Medulla oblongata (tissue), 1 donor: ENCODE measurements around the gene RNF224.
"Not testable (repeated sequence)": the region's sequence is repeated elsewhere in the genome, so short reads cannot be mapped to it uniquely, and the experiment has no call there.

Experiments used
- DNase-seq: peaks from one replicate; pipeline ENCODE4 v3.0.0-alpha.2; 2015; ENCODE audit errors: extremely low spot score

Gene RNF224

DNA sequence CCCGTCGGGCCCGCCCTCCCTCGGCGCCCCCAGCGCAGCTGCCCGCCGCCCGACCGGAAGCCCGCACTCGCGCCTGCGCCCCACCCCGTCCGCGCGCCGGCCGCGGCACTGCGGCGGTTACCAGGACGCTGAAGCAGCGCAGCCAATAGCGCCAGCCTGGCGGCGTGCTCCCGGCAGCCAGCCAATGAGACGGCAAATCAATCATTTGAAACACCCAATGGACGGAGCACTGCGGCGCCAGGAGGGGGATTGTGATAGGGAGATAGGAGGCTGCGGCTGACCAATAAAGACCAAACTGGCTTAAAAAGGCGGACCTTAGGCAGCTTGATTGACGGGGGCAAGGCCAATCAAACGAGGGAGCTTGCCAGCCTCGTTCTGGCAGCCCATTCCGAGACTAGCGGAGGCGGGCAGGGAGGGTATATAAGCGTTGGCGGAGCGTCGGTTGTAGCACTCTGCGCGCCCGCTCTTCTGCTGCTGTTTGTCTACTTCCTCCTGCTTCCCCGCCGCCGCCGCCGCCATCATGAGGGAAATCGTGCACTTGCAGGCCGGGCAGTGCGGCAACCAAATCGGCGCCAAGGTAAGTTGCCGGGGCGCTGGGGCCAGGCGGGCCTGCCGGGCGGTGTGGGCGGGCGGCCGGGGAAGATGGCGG is 13.7 kb downstream of the RNF224 start, which contains the start of gene TUBB4B:
Gene TUBB4B (plus strand): TSS at position 447 of the 649 bp plus-strand sequence. CDS start 74 bp downstream, at position 521.
- DNase-seq, result peak; percentile 100

DNA sequence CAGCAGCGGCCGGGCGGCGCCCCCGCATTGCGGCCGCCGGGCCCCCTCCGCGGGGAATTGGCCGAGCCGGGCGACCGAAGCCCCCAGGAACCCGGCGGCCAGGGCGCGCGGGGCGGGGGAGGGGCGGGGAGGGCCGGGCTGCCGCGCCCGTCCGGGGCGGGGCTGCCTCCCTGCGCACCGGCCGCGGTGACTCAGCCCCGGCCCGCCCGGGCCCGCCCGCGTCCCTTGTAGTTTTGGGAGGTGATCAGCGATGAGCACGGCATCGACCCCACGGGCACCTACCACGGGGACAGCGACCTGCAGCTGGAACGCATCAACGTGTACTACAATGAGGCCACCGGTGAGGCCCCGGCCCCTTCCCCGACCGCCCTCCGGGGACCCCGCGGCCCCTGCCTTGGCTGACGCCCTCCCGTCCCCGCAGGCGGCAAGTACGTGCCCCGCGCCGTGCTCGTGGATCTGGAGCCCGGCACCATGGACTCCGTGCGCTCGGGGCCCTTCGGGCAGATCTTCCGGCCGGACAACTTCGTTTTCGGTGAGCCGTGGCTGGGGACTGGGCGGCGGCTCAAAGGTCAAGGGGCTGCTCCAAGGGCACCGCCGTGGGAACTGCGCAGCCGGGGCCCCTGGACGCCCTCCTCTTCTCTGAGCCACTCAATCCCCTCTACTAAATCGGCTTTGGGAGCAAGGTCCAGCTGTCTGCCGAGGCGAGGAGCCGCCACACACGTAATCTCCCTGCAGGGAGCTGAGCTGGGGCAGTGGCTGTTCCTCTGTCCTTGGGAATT is 14.4 kb downstream of the RNF224 start:
- no peak for DNase-seq

DNA sequence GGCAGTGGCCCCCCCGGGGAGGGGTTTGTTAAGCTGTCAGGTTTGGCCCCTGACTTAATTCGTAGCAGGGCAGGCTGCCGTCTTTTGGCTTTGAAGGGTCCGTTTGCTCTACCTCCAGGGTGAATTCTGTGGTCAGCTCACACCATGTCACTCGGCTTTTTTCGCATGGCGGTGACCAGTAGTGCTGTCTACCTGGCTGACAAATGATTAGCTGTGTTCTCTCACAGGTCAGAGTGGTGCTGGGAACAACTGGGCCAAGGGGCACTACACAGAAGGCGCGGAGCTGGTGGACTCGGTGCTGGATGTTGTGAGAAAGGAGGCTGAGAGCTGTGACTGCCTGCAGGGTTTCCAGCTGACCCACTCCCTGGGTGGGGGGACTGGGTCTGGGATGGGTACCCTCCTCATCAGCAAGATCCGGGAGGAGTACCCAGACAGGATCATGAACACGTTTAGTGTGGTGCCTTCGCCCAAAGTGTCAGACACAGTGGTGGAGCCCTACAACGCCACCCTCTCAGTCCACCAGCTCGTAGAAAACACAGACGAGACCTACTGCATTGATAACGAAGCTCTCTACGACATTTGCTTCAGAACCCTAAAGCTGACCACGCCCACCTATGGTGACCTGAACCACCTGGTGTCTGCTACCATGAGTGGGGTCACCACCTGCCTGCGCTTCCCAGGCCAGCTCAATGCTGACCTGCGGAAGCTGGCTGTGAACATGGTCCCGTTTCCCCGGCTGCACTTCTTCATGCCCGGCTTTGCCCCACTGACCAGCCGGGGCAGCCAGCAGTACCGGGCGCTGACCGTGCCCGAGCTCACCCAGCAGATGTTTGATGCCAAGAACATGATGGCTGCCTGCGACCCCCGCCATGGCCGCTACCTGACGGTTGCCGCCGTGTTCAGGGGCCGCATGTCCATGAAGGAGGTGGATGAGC is 15.2 kb downstream of the RNF224 start:
- DNase-seq, result no peak

DNA sequence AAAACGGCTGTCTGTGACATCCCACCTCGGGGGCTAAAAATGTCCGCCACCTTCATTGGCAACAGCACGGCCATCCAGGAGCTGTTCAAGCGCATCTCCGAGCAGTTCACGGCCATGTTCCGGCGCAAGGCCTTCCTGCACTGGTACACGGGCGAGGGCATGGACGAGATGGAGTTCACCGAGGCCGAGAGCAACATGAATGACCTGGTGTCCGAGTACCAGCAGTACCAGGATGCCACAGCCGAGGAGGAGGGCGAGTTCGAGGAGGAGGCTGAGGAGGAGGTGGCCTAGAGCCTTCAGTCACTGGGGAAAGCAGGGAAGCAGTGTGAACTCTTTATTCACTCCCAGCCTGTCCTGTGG is 15.9 kb downstream of the RNF224 start:
- DNase-seq, result not testable (repeated sequence)

DNA sequence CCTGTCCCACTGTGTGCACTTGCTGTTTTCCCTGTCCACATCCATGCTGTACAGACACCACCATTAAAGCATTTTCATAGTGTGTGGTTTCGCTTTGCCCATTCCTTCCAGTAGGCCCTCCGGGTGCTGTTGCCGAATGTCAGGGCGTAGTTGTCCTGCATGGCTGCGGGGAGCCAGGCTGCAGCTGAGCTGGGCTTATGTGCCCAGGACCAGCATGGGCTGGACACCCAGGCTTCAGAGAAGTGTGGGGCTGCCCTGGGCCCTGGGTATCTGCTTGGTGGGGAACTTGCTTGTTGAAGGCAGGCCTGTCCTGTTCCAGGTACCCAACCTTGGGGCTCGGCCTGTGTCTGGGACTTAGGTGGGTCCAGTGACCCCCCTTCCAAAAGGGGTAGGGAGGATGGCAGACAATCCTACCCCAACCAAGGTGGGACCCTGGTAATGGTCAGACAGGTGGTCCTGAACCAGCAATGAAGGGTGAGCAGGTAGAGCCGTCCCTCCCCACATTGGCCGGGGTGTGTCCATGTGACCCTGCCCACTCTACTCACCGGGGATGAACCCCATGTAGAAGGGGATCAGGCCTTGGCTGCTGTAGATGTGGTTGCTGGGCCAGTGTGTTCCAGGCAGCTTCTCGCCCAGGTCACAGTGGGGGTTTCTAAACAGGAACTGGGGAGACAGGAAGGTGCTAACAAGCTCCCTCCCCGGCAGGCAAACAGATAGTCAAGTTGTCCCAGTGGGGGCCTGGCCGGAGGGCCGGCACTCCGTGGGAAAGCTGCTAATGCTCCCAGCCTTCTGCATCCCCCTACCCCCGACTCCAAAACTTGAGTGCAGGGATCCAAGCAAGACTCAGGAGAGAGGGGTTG is 16.6 kb downstream of the RNF224 start:
- DNase-seq, result no peak

DNA sequence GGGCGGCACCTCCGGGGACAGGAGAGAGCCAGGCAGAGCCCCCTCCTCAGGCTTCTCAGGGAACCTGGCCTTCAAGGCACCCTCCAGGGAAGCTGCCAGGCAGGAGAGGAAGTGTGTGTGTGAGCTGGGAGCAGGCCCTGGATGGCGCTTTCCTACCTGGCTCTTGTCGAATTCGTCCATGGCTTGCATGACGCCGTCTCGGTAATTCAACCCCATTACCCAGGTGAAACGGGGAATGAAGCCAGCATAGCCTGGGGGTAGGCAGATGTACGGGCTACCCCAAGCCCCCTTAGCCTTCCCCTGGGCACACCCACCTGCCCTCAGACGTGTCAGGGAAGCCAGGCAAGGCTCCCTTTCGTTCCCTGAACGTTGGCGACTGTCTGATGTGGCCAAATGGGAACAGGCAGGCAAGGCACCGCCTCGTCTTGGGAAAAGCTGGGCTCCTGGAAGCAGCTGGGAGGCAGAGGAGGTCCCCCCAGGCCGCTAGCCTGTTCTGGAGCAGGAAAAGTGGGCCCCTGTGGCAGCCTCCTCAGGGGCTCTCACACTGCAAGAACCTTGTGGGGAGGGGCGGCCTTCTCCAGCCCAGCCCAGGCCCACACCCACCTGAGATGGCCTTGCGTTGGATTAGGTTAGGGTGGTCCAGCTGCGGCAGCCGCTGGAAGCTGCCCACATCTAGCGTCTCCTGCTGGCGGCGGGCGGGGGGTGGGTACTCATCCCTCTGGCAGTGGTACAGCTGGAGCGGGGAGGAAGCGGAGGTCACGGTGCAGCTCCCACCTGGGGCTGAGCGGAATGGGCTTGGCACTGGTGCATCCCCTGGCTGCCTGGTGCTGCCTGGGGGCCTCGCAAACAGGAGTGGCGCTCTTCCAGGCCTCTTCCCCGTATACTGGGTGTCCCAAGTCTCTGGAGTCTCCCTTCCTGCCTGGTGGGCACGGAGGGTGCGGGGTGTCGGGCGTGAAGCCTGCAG is 17.5 kb downstream of the RNF224 start:
- no peak for DNase-seq

DNA sequence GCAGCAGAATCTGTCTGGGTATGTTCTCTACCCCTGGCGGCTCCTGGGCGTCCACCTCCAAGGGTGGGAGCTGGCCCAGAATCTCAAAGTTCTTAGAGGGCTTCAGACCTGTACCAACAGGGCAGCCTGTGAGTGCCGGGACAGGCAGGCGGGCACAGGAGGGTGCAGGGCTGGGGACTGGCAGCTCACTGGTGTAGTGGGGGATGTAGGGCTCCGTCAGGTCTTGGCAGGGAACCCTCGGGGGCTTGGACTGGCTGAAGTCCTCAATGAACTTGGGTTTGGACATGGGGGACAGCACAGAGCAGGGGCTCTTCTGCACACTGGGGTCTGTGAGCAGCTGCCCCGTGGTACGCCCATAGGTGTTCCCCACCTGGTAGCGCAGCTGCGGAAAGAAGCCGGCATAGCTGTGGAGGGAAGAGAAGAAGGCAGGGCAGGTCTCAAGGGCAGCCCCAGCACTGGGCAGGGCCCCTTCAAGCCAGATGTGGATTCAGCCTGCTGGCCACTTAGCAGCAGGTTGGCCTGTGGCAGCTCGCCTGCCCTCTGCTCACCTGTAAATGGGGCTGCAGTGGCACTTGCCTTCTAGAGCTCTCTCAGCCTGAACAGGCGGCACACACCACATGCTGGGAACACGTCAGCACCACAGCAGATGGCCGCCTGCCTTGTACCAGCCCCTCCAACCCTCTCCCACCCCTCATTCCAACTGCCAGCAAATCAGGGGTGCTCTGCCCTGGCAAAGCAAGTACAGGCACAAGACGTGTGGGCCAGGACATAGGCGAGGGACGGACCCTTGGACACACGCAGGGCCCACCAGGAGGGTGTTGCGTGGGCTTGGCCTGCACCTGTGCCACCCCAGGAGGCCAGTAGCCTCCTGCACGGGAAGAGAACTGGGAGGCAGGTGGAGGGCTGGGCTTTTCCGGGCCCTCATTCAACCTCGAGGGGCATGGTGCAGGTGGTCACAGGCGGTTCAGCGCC is 18.4 kb downstream of the RNF224 start:
- no peak for DNase-seq

DNA sequence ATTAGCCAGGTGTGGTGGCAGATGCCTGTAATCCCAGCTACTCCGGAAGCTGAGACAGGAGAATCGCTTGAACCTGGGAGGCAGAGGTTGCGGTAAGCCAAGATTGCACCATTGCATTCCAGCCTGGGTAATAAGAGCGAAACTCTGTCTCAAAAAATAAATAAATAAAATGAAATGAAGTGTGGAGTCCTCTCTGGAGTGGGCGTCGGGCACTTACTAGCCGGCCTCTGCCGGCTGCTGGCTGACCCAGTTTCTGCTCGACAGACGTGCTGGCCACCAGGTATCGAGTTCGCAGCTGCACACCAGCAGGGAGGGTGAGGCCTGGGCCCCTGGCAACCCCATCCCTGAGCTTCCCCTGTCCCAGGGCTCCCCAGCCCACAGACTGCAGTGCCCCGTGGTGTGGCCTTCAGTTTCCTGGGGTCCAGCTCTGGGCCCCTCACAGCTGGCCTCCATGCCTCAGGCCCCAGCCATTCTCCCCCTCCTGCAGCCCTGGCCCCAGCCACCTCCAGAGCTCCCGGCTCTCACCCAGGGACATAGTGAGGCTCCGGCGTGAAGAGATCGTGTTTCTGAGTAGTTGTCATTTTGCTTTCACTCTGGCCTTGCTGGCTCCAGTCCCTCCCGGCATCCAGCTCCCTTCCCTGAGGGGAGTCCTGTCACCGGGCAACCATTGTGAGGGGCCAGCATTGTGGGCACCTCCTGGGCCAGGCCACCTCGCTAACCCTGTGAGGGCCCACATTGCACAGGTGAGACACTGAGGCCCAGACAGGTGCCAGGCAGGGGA is 20.0 kb downstream of the RNF224 start:
- DNase-seq, result no peak

DNA sequence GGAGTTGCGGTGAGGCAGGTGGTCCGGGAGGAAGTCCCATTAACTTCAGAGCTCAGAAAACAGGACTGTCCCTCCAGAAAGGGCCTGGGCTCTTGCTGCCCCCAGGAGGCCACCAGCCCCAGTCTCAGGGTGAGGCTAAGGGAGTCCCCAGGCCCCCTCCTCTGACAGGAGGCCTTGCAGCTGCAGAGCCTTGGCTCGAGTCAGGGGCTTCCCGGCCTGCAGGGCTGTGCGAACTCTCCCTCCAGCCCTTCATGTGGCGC is 20.5 kb downstream of the RNF224 start:
- no peak for DNase-seq

DNA sequence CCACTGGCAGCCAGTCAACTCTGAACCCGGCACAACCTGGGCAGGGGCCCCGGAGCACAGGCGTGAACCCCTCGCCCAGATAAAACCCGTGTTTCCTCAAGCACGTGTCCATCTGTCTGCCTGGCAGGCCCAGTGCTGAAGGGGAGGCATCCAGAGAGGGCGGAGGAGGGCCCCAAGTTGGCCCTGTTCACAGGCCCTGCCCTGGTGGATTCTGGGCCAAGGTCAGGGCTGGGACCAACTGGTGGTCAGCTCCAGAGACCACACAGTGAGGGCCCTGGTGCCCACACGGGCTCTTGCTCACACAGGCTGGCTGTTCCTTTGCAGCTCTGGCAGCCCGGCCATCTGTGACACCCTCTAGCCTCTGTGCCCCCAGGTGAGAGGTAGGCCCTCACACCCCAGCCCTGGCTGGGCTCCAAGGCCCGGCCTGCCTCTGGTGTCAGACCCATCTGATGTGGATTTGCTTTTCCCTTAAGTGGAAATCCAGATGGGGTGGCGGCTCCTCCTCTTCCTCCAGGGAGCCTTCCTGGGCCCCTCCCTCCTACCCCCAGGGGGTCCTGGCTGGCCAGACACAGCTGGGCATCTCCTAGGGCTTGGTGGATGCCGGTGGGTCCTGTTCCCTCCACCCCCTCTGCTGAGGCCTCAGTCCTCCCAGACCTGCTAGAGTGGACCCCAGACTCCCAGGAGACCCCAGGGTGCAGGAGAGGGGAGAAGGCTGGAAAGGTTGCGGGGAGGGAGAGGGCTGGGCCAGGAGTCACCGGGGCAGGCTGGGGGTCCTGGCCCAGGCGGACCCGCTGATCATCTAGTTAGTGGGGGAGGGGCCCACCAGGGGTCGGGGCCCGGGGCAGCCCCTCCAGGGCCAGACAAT is 23.3 kb downstream of the RNF224 start:
- DNase-seq, result no peak

DNA sequence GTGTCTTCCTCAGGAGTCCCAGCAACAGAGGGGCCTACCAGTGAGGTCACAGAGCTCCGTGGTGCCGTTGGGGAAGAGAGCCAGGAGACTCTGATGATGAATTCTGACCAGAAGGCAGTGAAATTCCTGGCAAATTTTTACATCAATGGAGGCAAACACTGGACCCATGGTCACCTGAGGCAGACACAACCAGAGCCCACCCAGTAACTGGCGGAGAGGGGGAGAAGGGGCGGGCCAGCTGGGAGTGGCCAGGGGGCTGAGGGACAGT is 23.8 kb downstream of the RNF224 start, which contains the start of gene STPG3:
Gene STPG3 (plus strand): TSS at position 93 of the 268 bp plus-strand sequence. CDS start 1 bp downstream, at position 94.
- DNase-seq, result no peak

DNA sequence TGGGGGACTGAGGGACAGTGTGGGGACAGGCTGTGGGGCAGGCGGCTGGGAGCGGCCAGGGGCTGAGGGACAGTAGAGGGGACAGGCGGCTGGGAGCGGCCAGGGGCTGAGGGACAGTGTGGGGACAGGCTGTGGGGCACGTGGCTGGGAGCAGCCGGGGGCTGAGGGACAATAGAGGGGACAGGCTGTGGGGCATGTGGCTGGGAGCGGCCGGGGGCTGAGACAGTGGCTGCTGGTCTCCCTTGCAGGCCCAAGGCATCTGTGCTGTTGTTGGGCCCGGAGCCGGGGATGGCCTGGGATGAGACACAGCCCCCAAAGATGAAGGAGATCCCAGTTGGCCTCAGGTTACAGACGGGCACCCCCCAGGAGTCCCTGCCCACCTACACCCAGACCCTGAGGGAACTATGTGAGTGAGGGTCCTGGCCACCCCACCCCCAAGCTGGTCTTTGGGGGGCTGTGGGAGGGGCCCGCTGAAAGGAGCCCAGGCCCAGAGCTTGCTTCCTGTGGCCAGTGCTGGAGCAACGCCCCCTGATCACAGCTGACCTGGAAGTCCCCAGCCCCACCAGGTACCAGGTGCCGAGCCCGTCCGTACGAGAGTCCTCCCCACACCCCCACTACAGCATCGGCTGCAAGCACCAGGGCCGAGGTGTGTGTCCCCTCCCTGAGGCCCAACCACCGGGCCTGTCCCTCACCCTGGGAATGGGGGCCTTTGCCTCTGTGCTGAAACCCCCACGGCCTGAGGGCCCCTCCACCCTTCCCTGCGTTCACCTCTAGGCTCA is 24.4 kb downstream of the RNF224 start:
- DNase-seq, result no peak

DNA sequence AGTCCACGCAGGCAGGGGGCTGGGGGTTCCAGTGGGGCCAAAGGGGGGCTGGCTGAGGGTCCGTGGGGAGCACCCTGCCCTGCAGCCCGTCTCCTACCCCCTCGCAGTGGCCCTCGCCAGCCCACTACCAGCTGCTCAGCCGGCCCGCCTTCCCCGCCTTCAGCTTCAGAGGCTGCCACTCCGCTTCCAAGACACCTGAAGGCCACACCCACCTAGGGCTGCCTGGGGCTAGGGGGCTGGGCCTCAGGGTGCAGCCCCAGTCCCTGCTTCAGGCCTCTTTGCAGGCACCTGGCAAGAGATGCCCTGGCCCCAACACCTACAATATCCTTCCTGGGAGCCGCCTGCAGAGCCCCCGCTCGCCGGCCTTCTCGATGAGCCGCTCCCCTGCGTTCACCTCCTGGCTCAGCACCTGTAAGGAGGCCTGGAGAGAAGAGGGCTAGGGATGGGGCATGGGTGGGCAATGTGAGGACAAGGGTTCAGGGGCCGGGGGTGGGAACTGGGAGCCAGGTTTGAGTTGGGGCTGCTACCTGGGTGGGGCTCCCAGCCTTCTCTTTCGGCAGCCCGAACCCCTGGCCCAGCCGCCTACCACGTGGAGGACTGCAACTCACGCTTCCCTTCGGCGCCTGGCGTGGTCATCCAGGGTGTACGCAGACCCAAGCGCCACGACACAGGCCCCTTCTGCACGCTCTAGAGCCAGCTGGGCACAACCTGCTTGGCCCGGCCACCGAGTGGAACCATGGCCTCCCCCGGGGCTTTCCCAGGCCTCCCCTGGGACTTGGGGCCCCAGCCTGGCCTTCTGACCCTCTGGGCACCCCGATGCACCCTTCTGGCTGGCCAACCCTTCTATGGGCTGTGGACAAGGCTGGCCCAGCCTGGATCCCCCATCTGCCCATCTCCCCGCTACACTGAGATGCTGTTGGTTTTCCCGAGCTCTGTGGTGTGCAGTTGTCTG is 25.5 kb downstream of the RNF224 start:
- no peak for DNase-seq

DNA sequence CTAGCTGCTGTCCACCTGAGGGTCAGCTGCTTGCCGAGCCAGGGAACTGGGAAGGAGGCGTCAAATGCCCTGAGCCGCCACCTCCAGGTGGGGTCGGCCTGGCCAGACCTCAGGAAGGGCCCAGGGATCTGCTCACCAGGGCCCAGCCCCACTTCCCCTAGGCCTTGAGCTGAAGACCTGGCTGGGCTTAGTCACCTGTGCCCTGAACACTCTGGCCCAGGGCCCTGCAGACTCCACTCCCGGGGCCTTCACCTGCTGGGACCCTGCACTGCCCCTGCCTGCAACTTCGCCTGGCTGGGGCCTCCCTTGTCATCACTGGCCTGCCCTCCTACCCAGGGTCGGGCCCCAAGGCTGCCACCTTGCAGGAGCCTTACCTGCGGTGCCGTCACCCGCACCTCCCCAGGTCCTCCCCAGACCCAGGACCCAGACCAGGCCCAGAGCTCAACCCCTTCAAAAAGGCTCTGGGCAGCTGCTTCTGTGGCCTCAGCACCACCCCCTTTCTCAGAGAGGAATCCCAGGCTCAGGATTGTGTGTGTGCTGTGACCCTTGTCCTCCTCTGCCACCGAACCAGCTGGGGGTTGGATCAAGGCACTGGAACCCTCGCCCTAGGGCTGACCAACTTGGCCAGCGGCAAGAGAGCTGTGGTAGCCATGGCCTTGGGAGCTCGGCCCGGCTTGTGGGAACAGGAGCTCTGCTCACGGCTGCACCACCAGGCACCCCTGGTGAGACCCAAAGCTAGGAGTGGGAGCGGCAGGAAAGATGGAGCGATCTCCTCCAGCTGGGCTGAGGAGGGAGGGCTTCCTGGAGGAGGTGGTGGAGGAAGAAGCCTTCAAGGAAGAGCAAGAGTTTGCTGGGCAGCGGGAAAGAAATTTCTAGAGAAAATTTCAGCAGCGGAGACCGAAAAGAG is 26.7 kb downstream of the RNF224 start:
- DNase-seq, result no peak
